Measurements from ENCODE around the gene ZNF385A. TPM values are rescaled to one million over a fixed set of nuclear protein-coding genes. Genes with fewer than 3 reads are reported as not detected.

Gene ZNF385A
- total RNA-seq, 2 experiments from 2014 or later, result 0.32 to 2.9 TPM

DNA sequence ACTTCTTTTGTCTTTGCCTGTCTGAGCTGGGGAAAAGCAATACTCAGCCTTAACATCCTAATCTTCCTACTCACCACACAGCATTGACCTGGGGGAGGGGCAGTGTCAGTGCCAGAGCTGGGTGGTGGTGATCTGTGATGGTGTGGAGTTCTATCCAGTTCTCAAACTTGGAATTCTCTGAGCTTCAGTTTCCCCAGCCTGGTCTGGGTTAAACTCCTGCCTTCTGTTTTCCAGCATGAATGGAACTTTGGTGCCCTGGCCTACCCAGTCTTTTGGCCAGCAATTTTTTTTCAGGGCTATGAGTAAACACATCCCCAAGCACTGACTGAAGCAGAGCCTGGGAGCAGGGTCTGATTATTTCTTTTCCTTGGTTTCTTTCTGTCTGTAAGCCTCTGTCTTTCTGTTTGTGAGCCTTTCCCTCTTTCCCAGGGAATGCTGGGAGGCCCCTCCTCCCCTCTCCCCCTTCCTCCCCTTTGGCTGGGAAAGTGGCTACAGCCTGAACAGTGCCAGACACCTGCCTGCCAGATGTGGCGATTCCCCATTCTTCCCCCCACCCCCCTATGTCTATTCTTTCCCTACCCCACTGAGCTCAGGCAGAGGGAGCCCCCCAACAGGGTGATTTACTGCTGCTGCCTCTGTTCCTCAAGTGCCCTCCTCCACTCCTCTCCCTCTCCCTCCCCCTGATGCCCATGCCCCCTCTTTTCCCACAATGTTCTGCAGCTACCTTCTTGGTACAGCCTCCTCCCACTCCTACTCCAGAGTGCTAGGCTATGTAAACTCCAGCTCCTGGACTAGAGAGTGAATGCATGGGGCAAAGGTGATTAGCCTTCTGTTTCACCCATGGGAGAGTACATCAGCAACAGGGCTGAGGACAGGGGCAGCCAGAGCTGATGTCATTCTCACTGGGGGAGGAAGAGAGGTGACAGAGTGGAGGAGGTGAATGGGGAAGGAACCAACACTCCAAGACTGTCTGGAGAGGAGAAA lies 31.4 kb downstream of the ZNF385A start:
- Histone ChIP-seq H3K9me2 (ENCODE audit: insufficient read depth, low read length) (no peaks in the 10 kb centered on the region), H3K27ac (ENCODE audit: low read depth, low read length, poor library complexity, severe bottlenecking) (no peak overlapping the region), H3K36me3 (ENCODE audit: insufficient read depth, low read length) (peaks cover 32% of the 10 kb centered on the region; the same call in 1 of the 2 replicates), H3K4me1 (ENCODE audit: insufficient read depth, low read length, poor library complexity, severe bottlenecking) (peaks cover 21% of the 10 kb centered on the region), H3K4me3 (ENCODE audit: low read depth, low read length, poor library complexity, severe bottlenecking) (no peak overlapping the region), H3K4me2 (ENCODE audit: low read length) (no peak overlapping the region), H4K20me1 (ENCODE audit: insufficient read depth, low read length) (no peaks in the 10 kb centered on the region), H2AFZ (ENCODE audit: low read length) (no peak overlapping the region), H3K79me2 (ENCODE audit: insufficient read depth, low read depth, low read length) (no peaks in the 10 kb centered on the region), H3K9me3 (ENCODE audit: low read length) (no peaks in the 10 kb centered on the region)
- DNase-seq (ENCODE audit: low spot score), result no peak
- ChIA-PET POLR2A (interaction anchor here (0.7 to 1.0 kb wide), 2 partner anchors 43 to 46 kb away, joined by 3 read pairs; no protein-coding TSS in a partner anchor), CTCF (ENCODE audit: unreplicated experiment) (interaction anchor here (0.6 to 0.7 kb wide), 3 partner anchors 28 to 682 kb away, joined by 4 to 9 read pairs (median 7); partner anchors contain the start of gene COPZ1)
- BruUV-seq (replicated peaks), result no TSS peak
- intact Hi-C loops (cut with micrococcal nuclease; ENCODE audit: unreplicated experiment), result loop anchor here (10.0 kb wide), 1 partner anchor 338 kb away; no protein-coding TSS in a partner anchor
- no peak for TF ChIP-seq EZH2phosphoT487 (IDR thresholded peaks at IDR 0.05; ENCODE audit: borderline replicate concordance, low read depth, low read length)
- TF ChIP-seq, protein P1, sequence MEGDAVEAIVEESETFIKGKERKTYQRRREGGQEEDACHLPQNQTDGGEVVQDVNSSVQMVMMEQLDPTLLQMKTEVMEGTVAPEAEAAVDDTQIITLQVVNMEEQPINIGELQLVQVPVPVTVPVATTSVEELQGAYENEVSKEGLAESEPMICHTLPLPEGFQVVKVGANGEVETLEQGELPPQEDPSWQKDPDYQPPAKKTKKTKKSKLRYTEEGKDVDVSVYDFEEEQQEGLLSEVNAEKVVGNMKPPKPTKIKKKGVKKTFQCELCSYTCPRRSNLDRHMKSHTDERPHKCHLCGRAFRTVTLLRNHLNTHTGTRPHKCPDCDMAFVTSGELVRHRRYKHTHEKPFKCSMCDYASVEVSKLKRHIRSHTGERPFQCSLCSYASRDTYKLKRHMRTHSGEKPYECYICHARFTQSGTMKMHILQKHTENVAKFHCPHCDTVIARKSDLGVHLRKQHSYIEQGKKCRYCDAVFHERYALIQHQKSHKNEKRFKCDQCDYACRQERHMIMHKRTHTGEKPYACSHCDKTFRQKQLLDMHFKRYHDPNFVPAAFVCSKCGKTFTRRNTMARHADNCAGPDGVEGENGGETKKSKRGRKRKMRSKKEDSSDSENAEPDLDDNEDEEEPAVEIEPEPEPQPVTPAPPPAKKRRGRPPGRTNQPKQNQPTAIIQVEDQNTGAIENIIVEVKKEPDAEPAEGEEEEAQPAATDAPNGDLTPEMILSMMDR (conservative IDR thresholded peaks at IDR 0.05; ENCODE audit: low read length), result no peak

- intact Hi-C loops (cut with micrococcal nuclease; ENCODE audit: unreplicated experiment), result loop anchor here (10.0 kb wide), 1 partner anchor 337 kb away; no protein-coding TSS in a partner anchor
- no peak for TF ChIP-seq EZH2phosphoT487 (IDR thresholded peaks at IDR 0.05; ENCODE audit: borderline replicate concordance, low read depth, low read length)
- TF ChIP-seq, protein P1 (conservative IDR thresholded peaks at IDR 0.05; ENCODE audit: low read length), result no peak
- H3K9me2 ChIP-seq (ENCODE audit: insufficient read depth, low read length), result no peaks in the 10 kb centered on the region
- POLR2A ChIA-PET, result no interaction called here
- H3K36me3 ChIP-seq (ENCODE audit: insufficient read depth, low read length), result peaks cover 43% of the 10 kb centered on the region
- H3K4me2 ChIP-seq (ENCODE audit: low read length), result no peak overlapping the region
- H3K9me3 ChIP-seq (ENCODE audit: low read length), result no peaks in the 10 kb centered on the region
- no peaks in the 10 kb centered on the region for H4K20me1 ChIP-seq (ENCODE audit: insufficient read depth, low read length)
- H3K79me2 ChIP-seq (ENCODE audit: insufficient read depth, low read depth, low read length), result no peaks in the 10 kb centered on the region
- peaks cover 10% of the 10 kb centered on the region for H3K4me1 ChIP-seq (ENCODE audit: insufficient read depth, low read length, poor library complexity, severe bottlenecking)
- no peak overlapping the region for H3K4me3 ChIP-seq (ENCODE audit: low read depth, low read length, poor library complexity, severe bottlenecking)
- CTCF ChIA-PET (ENCODE audit: unreplicated experiment), result no interaction called here
- no TSS peak for BruUV-seq (replicated peaks)
- H3K27ac ChIP-seq (ENCODE audit: low read depth, low read length, poor library complexity, severe bottlenecking), result no peak overlapping the region
- DNase-seq (ENCODE audit: low spot score), result no peak
- H2AFZ ChIP-seq (ENCODE audit: low read length), result no peak overlapping the region
Observed at GRCh38 chr12:54352022-54352531, 32.5 kb downstream of the ZNF385A start.

Measured in OCI-LY7 (cell line).